ENCODE results near the gene SLC36A3.
"Not testable (repeated sequence)": the region's sequence is repeated elsewhere in the genome, so short reads cannot be mapped to it uniquely, and the experiment has no call there.

SLC36A3 gene

GRCh38 chr5:151271336-151271735, 32.2 kb downstream of the SLC36A3 start:
- no peak for DNase-seq (ENCODE audit: low read depth)
- no peak overlapping the region for H3K4me3 ChIP-seq (ENCODE audit: low read depth, low read length)

- no peak overlapping the region for H3K4me3 ChIP-seq (ENCODE audit: low read depth, low read length)
- DNase-seq (ENCODE audit: low read depth) = peak; percentile 57
Observed at GRCh38 chr5:151270599-151270998, 33.0 kb downstream of the SLC36A3 start.

GRCh38 chr5:151267491-151268260, 35.9 kb downstream of the SLC36A3 start:
- H3K4me3 ChIP-seq (ENCODE audit: low read depth, low read length) = no peak overlapping the region
- DNase-seq (ENCODE audit: low read depth) = no peak

- no peak overlapping the region for H3K4me3 ChIP-seq (ENCODE audit: low read depth, low read length)
- no peak for DNase-seq (ENCODE audit: low read depth)
Observed at GRCh38 chr5:151264113-151264512, 39.5 kb downstream of the SLC36A3 start.

- DNase-seq (ENCODE audit: low read depth) = no peak
- H3K4me3 ChIP-seq (ENCODE audit: low read depth, low read length) = no peak overlapping the region
Observed at GRCh38 chr5:151262532-151262931, 41.0 kb downstream of the SLC36A3 start.

GRCh38 chr5:151259931-151260330, 43.6 kb downstream of the SLC36A3 start:
- no peak for DNase-seq (ENCODE audit: low read depth)
- no peak overlapping the region for H3K4me3 ChIP-seq (ENCODE audit: low read depth, low read length)

GRCh38 chr5:151258816-151259215, 44.8 kb downstream of the SLC36A3 start:
- no peak for DNase-seq (ENCODE audit: low read depth)
- no peak overlapping the region for H3K4me3 ChIP-seq (ENCODE audit: low read depth, low read length)

- DNase-seq (ENCODE audit: low read depth) = no peak
- no peak overlapping the region for H3K4me3 ChIP-seq (ENCODE audit: low read depth, low read length)
Observed at GRCh38 chr5:151258201-151258611, 45.4 kb downstream of the SLC36A3 start.

GRCh38 chr5:151257731-151258181, 45.8 kb downstream of the SLC36A3 start:
- DNase-seq (ENCODE audit: low read depth) = no peak
- H3K4me3 ChIP-seq (ENCODE audit: low read depth, low read length) = no peak overlapping the region

GRCh38 chr5:151255621-151256286, 47.8 kb downstream of the SLC36A3 start:
- no peak overlapping the region for H3K4me3 ChIP-seq (ENCODE audit: low read depth, low read length)
- no peak for DNase-seq (ENCODE audit: low read depth)

GRCh38 chr5:151254990-151255389, 48.6 kb downstream of the SLC36A3 start:
- not testable (repeated sequence) for H3K4me3 ChIP-seq (ENCODE audit: low read depth, low read length)

GRCh38 chr5:151254556-151254955, 49.0 kb downstream of the SLC36A3 start:
- no peak overlapping the region for H3K4me3 ChIP-seq (ENCODE audit: low read depth, low read length)
- DNase-seq (ENCODE audit: low read depth) = no peak

More at GRCh38 chr5:151254990-151255389, 48.6 kb downstream of the SLC36A3 start:
- not testable (repeated sequence) for DNase-seq (ENCODE audit: low read depth)

- H3K4me3 ChIP-seq (ENCODE audit: low read depth, low read length) = peak overlapping the region; percentile 84
- no peak for DNase-seq (ENCODE audit: low read depth)
Observed at GRCh38 chr5:151253605-151253950, 50.0 kb downstream of the SLC36A3 start.

- H3K4me3 ChIP-seq (ENCODE audit: low read depth, low read length) = peak within 1 kb of the TSS; percentile 84
- DNase-seq (ENCODE audit: low read depth) = peak; percentile 99
Observed at GRCh38 chr5:151252762-151253604, 50.6 kb downstream of the SLC36A3 start, which contains the start of gene GM2A. Gene GM2A, plus strand, starts transcription at chr5:151253185. Its CDS starts 32 bp downstream, at chr5:151253217.

GRCh38 chr5:151251621-151252020, 51.9 kb downstream of the SLC36A3 start:
- no peak for DNase-seq (ENCODE audit: low read depth)
- no peak overlapping the region for H3K4me3 ChIP-seq (ENCODE audit: low read depth, low read length)

- no peak overlapping the region for H3K4me3 ChIP-seq (ENCODE audit: low read depth, low read length)
- no peak for DNase-seq (ENCODE audit: low read depth)
Observed at GRCh38 chr5:151251001-151251551, 52.5 kb downstream of the SLC36A3 start.

- no peak for DNase-seq (ENCODE audit: low read depth)
- H3K4me3 ChIP-seq (ENCODE audit: low read depth, low read length) = no peak overlapping the region
Observed at GRCh38 chr5:151250346-151251000, 53.1 kb downstream of the SLC36A3 start.

GRCh38 chr5:151249281-151249680, 54.3 kb downstream of the SLC36A3 start:
- no peak for DNase-seq (ENCODE audit: low read depth)

GRCh38 chr5:151248651-151249050, 54.9 kb downstream of the SLC36A3 start:
- H3K4me3 ChIP-seq (ENCODE audit: low read depth, low read length) = no peak overlapping the region
- DNase-seq (ENCODE audit: low read depth) = no peak

More at GRCh38 chr5:151249281-151249680, 54.3 kb downstream of the SLC36A3 start:
- H3K4me3 ChIP-seq (ENCODE audit: low read depth, low read length) = no peak overlapping the region
